Karpas-422 (cell line): ENCODE results near the gene RPUSD1. TPM values are rescaled to one million over a fixed set of nuclear protein-coding genes. Genes with fewer than 3 reads are reported as not detected.
A peak's percentile ranks its signal among the peaks of the same experiment; 100 is the strongest.

Source experiments
- DNase-seq: peaks from one replicate; pipeline ENCODE4 v3.0.0-alpha.2; 2015
- H2AFZ ChIP-seq: fragments of 200-600 bp; sonication (generic); 2 replicates; pipeline ENCODE4 v1.6.1; 2014; ENCODE audit warnings: antibody characterized with exemption, low read length, mixed read lengths
- H3K27ac ChIP-seq: fragments of 200-600 bp; sonication (generic); 2 replicates; pipeline ENCODE4 v1.5.1; 2014; ENCODE audit warnings: mild to moderate bottlenecking, low read length, moderate library complexity
- H3K27me3 ChIP-seq: fragments of 200-600 bp; sonication (generic); 2 replicates; pipeline ENCODE4 v1.6.1; 2014; ENCODE audit warnings: low read length, mixed read lengths
- H3K36me3 ChIP-seq: fragments of 200-600 bp; sonication (generic); 2 replicates; pipeline ENCODE4 v1.6.1; 2014; ENCODE audit warnings: low read length, mixed read lengths; ENCODE audit not compliant: insufficient read depth
- H3K4me1 ChIP-seq: fragments of 200-600 bp; sonication (generic); 2 replicates; pipeline ENCODE4 v1.6.1; 2014; ENCODE audit warnings: mild to moderate bottlenecking, low read length, mixed read lengths
- H3K4me2 ChIP-seq: fragments of 200-600 bp; sonication (generic); 2 replicates; pipeline ENCODE4 v1.6.1; 2014; ENCODE audit warnings: low read length, low read depth, mild to moderate bottlenecking; ENCODE audit not compliant: poor library complexity, severe bottlenecking
- H3K4me3 ChIP-seq: fragments of 200-600 bp; sonication (generic); 2 replicates; pipeline ENCODE4 v1.5.1; 2014; ENCODE audit warnings: mild to moderate bottlenecking, antibody characterized with exemption, low read length, mixed read lengths
- H3K79me2 ChIP-seq: fragments of 200-600 bp; sonication (generic); 2 replicates; pipeline ENCODE4 v1.6.1; 2014; ENCODE audit warnings: mild to moderate bottlenecking, low read length, mixed read lengths
- H3K9ac ChIP-seq: fragments of 200-600 bp; sonication (generic); 2 replicates; pipeline ENCODE4 v1.6.0; 2014; ENCODE audit warnings: low read length
- H3K9me2 ChIP-seq: fragments of 200-600 bp; sonication (generic), shearing (Covaris generic); replicated peaks from 2 replicates; pipeline ENCODE4 v1.6.0; 2014; ENCODE audit warnings: mild to moderate bottlenecking, low read length, moderate library complexity; ENCODE audit not compliant: insufficient read depth
- H3K9me3 ChIP-seq: fragments of 300-700, 200-600 bp; sonication (generic); 2 replicates; pipeline ENCODE4 v1.6.1; 2014; ENCODE audit warnings: low read length, mixed read lengths
- H4K20me1 ChIP-seq: fragments of 200-600 bp; sonication (generic); 2 replicates; pipeline ENCODE4 v1.6.1; 2014; ENCODE audit warnings: mild to moderate bottlenecking, antibody characterized with exemption, low read length, low read depth; ENCODE audit not compliant: insufficient read depth
- total RNA-seq: library from RNA; depleted of rRNA; stranded (reverse); fragments of >200 nt; shearing (Covaris generic); gene quantifications from 2 replicates; pipeline ENCODE4 v1.2.3, GENCODE V29; 2014; ENCODE audit warnings: low replicate concordance

Gene RPUSD1
- total RNA-seq, 1 experiment from 2014 or later = 26.6 TPM

GRCh38 chr16:798666-799065 lies 10.5 kb upstream of the RPUSD1 start:
- H3K79me2 ChIP-seq = no peaks in the 10 kb centered on the region
- no peaks in the 10 kb centered on the region for H3K9me2 ChIP-seq
- H3K27me3 ChIP-seq = no peaks in the 10 kb centered on the region
- H2AFZ ChIP-seq = no peak overlapping the region
- no peaks in the 10 kb centered on the region for H3K9me3 ChIP-seq
- DNase-seq = no peak
- H4K20me1 ChIP-seq = peaks cover 32% of the 10 kb centered on the region
- H3K4me3 ChIP-seq = no peak overlapping the region; the same call in 1 of the 2 replicates
- peak overlapping the region; percentile 41 for H3K4me2 ChIP-seq
- H3K4me1 ChIP-seq = peaks cover 51% of the 10 kb centered on the region
- H3K36me3 ChIP-seq = peaks cover 8% of the 10 kb centered on the region; the same call in 1 of the 2 replicates
- peak overlapping the region; percentile 40; the same call in 1 of the 2 replicates for H3K9ac ChIP-seq
- H3K27ac ChIP-seq = 0 out of 2 replicates have a peak overlapping the region, but pooled peaks have one; percentile 24

DNA sequence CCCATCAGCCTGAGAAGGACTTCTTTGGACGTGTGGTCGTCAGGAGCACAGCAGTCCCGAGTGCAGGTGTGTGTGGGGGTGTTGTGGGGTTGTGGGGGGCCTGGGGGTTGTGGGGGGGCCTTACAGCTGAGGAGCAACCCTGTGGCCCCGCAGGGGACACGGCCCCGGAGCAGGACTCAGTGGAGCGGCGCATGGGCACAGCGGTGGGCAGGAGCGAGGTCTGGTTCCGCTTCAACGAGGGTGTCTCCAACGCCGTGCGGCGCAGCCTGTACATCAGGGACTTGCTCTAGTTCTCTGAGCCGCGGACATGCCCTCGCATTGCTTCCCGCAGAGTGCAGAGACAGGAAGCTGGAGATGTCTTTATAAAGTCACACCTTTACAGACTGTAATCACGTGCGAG lies 9.5 kb upstream of the RPUSD1 start:
- H3K4me3 ChIP-seq = no peak overlapping the region
- no peak overlapping the region for H3K27ac ChIP-seq
- DNase-seq = no peak
- no peaks in the 10 kb centered on the region for H3K27me3 ChIP-seq
- peaks cover 8% of the 10 kb centered on the region; the same call in 1 of the 2 replicates for H3K36me3 ChIP-seq
- no peaks in the 10 kb centered on the region for H3K9me3 ChIP-seq
- H3K9ac ChIP-seq = no peak overlapping the region
- no peak overlapping the region for H3K4me2 ChIP-seq
- peaks cover 44% of the 10 kb centered on the region for H3K4me1 ChIP-seq
- H4K20me1 ChIP-seq = peaks cover 32% of the 10 kb centered on the region
- no peaks in the 10 kb centered on the region for H3K79me2 ChIP-seq
- no peak overlapping the region for H2AFZ ChIP-seq
- no peaks in the 10 kb centered on the region for H3K9me2 ChIP-seq

- Histone ChIP-seq H3K27me3 (no peaks in the 10 kb centered on the region), H3K9me2 (no peaks in the 10 kb centered on the region), H3K27ac (no peak overlapping the region), H3K4me2 (no peak overlapping the region), H3K36me3 (peaks cover 8% of the 10 kb centered on the region; the same call in 1 of the 2 replicates), H3K4me1 (peaks cover 43% of the 10 kb centered on the region), H3K4me3 (no peak overlapping the region), H3K79me2 (no peaks in the 10 kb centered on the region), H3K9me3 (no peaks in the 10 kb centered on the region), H4K20me1 (peaks cover 30% of the 10 kb centered on the region), H3K9ac (no peak overlapping the region), H2AFZ (no peak overlapping the region)
- DNase-seq = peak; percentile 86
Observed at GRCh38 chr16:797120-797420, 8.9 kb upstream of the RPUSD1 start.

DNA sequence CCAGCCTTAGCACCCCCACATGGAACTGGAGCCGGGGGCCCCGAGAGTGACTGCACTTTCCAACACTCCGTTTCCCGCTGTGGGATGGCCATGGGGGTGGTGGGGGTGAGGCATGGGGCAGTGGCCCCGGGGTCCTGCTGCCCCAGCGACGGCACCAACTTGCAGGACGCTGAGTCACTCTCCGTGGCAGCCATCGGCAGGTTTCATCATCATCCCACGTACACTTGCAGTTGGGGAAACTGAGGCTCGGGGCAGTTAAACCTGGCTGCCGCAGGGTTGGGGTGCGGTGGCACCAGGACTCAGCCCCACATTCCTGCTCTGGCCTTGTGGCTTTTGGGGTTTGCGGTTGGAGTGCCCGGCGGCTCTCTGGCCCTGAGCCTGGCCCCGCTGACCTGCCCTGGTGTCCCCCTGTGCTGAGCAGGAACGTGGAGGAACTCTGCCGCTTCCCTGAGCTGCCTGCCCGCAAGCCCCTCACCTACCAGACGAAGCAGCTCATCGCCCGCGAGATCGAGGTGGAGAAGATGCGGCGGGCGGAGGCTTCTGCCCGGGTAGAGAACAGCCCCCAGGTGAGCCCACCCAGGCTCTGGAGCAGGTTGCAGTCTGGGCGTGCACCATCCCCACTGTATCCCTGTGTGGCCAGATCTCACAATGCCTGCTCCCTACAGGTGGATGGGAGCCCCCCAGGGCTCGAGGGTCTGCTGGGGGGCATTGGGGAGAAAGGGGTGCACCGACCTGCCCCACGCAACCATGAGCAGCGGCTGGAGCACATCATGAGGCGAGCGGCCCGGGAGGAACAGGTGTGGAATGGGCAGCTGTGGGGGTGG lies 8.3 kb upstream of the RPUSD1 start:
- no peaks in the 10 kb centered on the region for H3K79me2 ChIP-seq
- no peak overlapping the region for H3K9ac ChIP-seq
- no peaks in the 10 kb centered on the region for H3K9me2 ChIP-seq
- H3K27ac ChIP-seq = no peak overlapping the region
- H3K36me3 ChIP-seq = peaks cover 8% of the 10 kb centered on the region; the same call in 1 of the 2 replicates
- no peaks in the 10 kb centered on the region for H3K27me3 ChIP-seq
- peaks cover 26% of the 10 kb centered on the region for H4K20me1 ChIP-seq
- no peak for DNase-seq
- no peak overlapping the region for H3K4me2 ChIP-seq
- H3K4me3 ChIP-seq = no peak overlapping the region
- H3K4me1 ChIP-seq = peaks cover 37% of the 10 kb centered on the region
- no peak overlapping the region for H2AFZ ChIP-seq
- H3K9me3 ChIP-seq = no peaks in the 10 kb centered on the region

DNA sequence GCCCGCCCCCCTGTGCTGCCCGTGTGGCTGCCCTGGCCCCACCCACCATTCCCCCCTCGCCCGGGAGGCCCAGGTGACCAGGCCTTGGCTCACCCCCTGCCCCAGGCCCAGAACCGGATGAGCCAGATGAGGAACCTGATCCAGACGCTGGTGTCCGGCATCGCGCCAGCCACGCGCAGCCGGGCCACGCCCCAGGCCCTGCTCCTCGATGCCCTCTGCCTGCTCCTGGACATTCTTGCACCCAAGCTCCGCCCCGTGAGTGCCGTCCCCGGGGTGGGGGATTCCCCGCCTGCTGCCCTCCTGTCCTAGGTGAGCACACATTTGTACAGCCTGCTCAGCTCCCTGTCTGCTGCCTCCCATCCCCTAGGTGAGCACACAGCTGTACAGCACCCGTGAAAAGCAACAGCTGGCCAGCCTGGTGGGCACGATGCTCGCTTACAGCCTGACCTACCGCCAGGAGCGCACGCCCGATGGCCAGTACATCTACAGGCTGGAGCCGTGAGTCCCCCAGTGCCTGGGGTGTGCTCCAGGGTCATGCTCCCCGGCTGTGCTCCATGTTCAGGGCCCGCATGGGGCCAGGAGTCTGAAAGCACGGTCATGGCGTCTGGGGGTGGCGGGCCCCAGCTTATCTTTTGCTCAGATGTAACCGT lies 7.5 kb upstream of the RPUSD1 start:
- Histone ChIP-seq H3K4me3 (no peak overlapping the region), H3K9ac (no peak overlapping the region), H3K27me3 (no peaks in the 10 kb centered on the region), H3K4me2 (no peak overlapping the region), H3K27ac (no peak overlapping the region), H3K9me2 (no peaks in the 10 kb centered on the region), H3K36me3 (peaks cover 11% of the 10 kb centered on the region), H3K9me3 (no peaks in the 10 kb centered on the region), H4K20me1 (peaks cover 23% of the 10 kb centered on the region), H3K79me2 (no peaks in the 10 kb centered on the region), H2AFZ (no peak overlapping the region), H3K4me1 (peaks cover 29% of the 10 kb centered on the region)
- no peak for DNase-seq

GRCh38 chr16:794853-795466 lies 6.8 kb upstream of the RPUSD1 start:
- no peak overlapping the region for H3K4me2 ChIP-seq
- no peaks in the 10 kb centered on the region for H3K9me3 ChIP-seq
- no peak overlapping the region for H3K27ac ChIP-seq
- H3K36me3 ChIP-seq = peaks cover 11% of the 10 kb centered on the region
- H3K9me2 ChIP-seq = no peaks in the 10 kb centered on the region
- no peak for DNase-seq
- peaks cover 16% of the 10 kb centered on the region; the same call in 1 of the 2 replicates for H4K20me1 ChIP-seq
- H3K27me3 ChIP-seq = no peaks in the 10 kb centered on the region
- no peak overlapping the region for H3K4me3 ChIP-seq
- H3K79me2 ChIP-seq = peaks cover 1% of the 10 kb centered on the region
- H3K9ac ChIP-seq = no peak overlapping the region
- peaks cover 23% of the 10 kb centered on the region for H3K4me1 ChIP-seq
- no peak overlapping the region for H2AFZ ChIP-seq

GRCh38 chr16:794091-794822 lies 6.1 kb upstream of the RPUSD1 start:
- Histone ChIP-seq H3K27me3 (no peaks in the 10 kb centered on the region), H2AFZ (no peak overlapping the region), H3K4me3 (no peak overlapping the region), H3K36me3 (peaks cover 11% of the 10 kb centered on the region), H3K4me2 (no peak overlapping the region), H3K4me1 (peaks cover 24% of the 10 kb centered on the region), H4K20me1 (peaks cover 19% of the 10 kb centered on the region; the same call in 1 of the 2 replicates), H3K27ac (no peak overlapping the region), H3K9me3 (no peaks in the 10 kb centered on the region), H3K79me2 (peaks cover 8% of the 10 kb centered on the region), H3K9me2 (no peaks in the 10 kb centered on the region), H3K9ac (no peak overlapping the region)
- DNase-seq = no peak
